HK-2 (cell line): ENCODE data around the gene UBL3.

Experiments
- DNase-seq: peaks from one replicate; pipeline ENCODE4 v3.0.0-alpha.2; 2018; ENCODE audit not compliant: unreplicated experiment

The UBL3 gene

GRCh38 chr13:29857085-29857484, 6.7 kb upstream of the UBL3 start:
- no peak for DNase-seq

- DNase-seq, result no peak
These were observed 6.0 kb upstream of the UBL3 start for GRCh38 chr13:29856426-29856825.

DNA sequence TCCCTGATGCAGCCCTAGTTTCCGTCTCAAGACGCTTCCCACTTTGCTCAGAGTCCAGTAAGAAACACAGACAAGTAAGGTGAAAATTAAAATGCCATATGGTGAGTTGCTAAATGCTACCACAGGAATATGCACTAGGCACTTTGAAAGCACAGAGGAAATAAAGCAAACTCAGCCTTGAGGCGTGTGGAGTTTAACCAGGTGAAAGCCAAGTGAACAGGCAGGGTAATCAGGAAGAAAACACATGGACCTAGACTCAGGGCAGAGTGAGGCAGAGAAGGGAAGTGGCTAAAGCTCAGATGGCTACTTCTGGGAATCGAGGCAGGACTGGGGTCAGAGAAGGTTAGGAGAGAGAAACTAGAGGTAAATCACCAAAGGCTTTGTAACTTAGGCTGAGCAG, 5.4 kb upstream of the UBL3 start:
- DNase-seq, result no peak

DNA sequence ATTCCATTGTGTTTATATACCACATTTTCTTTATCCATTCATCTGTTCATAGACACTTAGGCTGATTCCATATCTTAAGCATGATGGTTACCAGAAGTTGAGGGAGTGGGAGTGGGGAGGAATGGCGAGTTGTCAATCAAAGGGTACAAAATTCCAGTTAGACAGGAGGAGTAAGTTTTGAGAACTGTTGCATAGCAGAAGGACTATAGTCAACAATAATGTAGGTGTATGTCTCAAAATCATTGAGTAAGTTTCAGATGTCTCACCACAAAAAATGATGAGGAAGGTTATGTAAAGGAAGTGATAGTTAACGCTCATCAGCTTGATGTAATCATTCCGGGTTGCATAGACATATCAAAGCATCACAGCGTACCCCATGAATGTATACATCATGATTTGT, 4.6 kb upstream of the UBL3 start:
- DNase-seq, result no peak

GRCh38 chr13:29853131-29853530, 2.7 kb upstream of the UBL3 start:
- DNase-seq, result no peak

DNA sequence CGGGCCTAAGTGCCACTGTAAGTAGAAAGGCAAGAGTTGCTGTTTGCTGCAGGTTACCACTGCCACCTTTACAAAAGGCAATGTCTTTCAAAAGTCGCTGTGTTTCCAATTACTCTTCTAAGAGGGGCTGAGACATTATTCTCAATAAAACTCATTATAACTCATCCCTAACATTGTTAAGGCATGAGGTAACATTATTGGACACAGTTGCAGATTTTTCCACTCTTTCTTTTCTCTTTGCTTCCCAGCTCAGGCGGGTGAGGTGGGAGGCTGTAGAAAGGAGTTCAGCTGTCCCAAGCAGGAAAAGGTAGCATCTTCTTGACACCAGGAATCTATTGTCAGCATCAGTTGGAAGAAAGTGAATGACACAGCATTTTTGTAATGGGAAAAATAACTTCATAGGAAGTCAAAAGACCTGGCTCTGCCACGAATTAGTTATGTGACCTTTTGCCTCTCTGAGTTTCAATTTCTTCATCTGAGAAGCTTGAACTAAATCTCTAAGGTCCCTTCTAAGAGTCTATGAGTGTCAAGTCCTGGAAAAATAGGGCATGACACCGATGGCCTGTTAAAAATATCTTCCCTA, 2.1 kb upstream of the UBL3 start:
- no peak for DNase-seq

- DNase-seq, result peak; percentile 58
These were observed 645 bp downstream of the UBL3 start for GRCh38 chr13:29849731-29850212.

DNA sequence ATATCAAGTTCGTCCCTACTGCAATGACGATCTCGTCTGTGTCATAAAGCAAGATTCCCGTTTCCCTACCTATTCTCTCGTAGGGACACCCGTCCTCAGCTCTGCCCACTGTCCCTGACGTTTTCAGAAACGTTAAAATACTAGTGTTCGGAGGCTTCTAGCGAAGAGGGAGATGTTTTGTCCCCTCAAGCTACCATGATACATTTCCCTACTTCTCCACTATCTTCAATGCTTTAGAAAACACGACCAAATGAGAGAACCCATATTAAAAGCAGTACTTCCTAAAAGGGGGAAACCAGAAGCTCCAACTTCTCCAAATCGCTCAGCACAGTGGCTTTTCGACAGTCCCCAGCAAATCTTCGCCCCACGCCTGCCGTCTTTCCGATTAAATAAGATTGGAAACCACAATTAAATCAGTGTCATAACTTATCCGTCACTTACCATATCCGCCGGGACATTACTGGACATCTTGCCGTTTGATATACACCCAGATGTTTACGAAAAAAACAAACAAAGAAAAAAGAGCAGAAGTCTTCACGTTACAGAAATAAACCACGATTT, 1.3 kb downstream of the UBL3 start:
- peak; percentile 2 for DNase-seq

- no peak for DNase-seq
These were observed 2.9 kb downstream of the UBL3 start for GRCh38 chr13:29847501-29847983.

GRCh38 chr13:29846475-29847256, 3.8 kb downstream of the UBL3 start:
- DNase-seq, result no peak

- DNase-seq, result no peak
These were observed 4.9 kb downstream of the UBL3 start for GRCh38 chr13:29845440-29846056.

GRCh38 chr13:29844441-29844840, 6.0 kb downstream of the UBL3 start:
- DNase-seq, result no peak

- no peak for DNase-seq
These were observed 9.8 kb downstream of the UBL3 start for GRCh38 chr13:29840585-29840984.

DNA sequence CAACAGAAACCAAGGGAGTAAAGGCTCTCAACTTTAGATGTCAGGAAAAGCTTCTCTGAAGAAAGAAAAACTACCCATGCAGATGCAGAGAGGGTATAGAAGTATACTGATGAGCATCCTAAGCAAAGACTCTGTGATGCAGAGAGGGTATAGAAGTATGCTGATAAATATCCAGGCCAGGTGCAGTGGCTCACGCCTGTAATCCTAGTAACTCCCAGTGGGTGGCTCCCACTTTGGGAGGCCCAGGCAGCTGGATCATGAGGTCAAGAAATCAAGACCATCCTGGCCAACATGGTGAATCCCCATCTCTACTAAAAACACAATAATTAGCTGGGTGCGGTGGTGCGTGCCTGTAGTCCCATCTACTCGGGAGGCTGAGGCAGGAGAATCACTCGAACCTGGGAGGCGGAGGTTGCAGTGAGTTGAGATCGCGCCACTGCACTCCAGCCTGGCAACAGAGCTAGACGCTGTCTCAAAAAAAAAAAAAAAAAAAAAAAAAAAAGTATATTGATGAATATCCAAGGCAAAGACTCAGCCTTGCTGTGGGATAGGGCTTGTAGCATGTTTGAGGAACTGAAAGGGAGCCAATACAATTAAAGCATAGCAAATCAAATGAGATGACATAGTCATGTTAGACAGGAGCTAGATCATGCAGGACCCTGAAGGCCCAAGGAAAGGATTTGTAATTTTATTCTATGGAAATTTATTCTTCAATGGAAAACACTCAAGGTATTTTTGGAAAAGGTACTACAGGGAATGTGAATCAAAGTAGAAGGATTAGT, 14.9 kb downstream of the UBL3 start:
- no peak for DNase-seq

DNA sequence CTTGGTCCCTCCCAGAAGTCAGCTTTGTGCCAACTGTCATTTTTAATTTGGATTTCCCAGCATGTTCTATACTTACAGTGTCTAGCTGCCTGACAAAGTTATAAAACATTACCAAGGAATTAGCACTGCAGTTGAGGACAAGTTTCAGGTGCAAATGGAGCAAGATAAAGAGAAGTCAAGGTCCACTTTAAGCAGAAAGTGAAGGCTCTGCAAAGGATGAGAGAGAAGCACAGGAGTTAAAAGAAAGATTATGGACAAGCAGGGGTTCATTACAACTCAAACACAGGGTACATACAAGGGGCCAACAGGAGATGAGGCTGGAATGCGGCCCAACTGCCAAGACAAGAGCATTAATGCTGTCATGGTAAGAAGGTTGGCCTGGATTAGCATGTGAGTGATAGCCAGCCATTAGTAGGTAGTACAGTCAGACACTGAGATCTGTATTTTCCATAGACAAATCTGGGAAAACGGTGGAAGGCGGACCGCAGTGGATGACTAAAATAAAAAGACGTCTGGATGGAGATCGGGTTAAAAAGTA, 17.6 kb downstream of the UBL3 start:
- DNase-seq, result no peak

DNA sequence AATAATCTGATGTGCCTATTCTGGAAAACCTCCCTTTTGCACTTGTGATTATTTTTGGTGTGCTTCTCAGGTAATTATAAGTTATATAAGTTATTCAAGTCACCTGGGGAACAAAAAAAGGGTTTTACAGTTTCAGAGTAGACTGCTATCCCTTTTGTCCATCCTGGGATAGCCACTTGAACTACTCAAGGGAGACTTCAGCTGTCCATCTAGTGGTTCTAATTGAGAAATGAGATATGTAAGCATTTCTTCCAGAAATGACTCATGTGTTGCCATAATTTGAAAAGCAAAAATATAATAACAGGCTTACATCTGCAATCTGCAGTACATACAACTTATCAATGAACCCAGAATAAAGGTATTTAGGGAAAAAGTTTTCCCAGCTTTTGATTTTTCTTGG, 20.4 kb downstream of the UBL3 start:
- no peak for DNase-seq

DNA sequence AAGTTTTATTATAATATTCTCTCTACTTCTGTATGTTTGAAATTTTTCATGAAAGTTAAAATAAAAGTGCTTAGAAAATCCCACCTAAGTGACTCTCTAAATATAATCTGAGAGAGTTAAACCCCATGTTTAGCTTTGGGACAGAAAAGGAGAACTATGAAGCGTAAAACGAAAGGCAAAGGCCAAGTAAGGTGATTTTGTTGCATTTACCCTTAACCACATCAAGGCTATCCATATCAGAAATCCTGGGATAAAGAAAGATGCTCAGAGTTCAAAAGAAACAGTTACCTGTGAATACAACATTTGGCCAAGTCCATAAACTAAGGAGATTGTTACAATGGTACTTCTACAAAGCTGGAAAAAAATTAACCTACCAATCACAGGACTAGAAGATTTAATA, 31.3 kb downstream of the UBL3 start:
- no peak for DNase-seq

GRCh38 chr13:29817604-29818378, 32.6 kb downstream of the UBL3 start:
- DNase-seq, result no peak

DNA sequence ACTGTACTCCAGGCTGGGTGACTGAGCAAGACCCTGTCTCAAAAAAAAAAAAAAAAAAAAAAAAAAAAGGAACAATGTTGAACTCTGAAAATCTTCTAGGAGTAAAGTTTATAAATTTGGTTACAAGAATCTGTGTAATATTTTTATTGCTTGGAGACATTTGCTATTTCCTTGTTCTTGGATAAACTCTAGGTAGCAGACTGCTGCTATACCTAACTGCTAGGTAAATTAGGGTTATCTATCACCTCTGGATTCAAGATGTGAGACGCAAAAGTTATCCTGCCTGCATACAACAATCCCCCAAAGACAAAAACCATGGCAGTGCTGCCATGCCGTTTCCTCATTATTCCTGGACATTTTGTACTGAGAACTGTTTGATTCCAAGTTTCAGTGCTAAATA, 33.7 kb downstream of the UBL3 start:
- no peak for DNase-seq

- DNase-seq, result no peak
These were observed 35.1 kb downstream of the UBL3 start for GRCh38 chr13:29815336-29815735.

- no peak for DNase-seq
These were observed 39.5 kb downstream of the UBL3 start for GRCh38 chr13:29810898-29811297.
